Measurements from ENCODE around the gene PLEKHB1. TPM values are rescaled to one million over a fixed set of nuclear protein-coding genes. Genes with fewer than 3 reads are reported as not detected.

The PLEKHB1 gene
- total and polyA plus RNA-seq, 3 donors from 2014 or later: 54.9 to 71.5 (median 62.1) TPM

- no peaks in the 10 kb centered on the region for H3K27me3 ChIP-seq
- TF ChIP-seq POLR2A (IDR thresholded peaks at IDR 0.05): no peak
- no peak for TF ChIP-seq CTCF (IDR thresholded peaks at IDR 0.05)
- H3K36me3 ChIP-seq (ENCODE audit: low read depth, missing control alignments): no peaks in the 10 kb centered on the region
- 50 to 59% methylated on average over 2 of the region's 2 CpGs for WGBS, 2 donors
- no peak for DNase-seq
- H3K27ac ChIP-seq: no peak overlapping the region
- no peaks in the 10 kb centered on the region for H3K4me1 ChIP-seq
- no peak overlapping the region for H3K4me3 ChIP-seq
- intact Hi-C loops (cut with DNase I; ENCODE audit: low total_unique reads): no loop called here
- no peaks in the 10 kb centered on the region for H3K9me3 ChIP-seq
Observed at GRCh38 chr11:73680687-73681086, 34.3 kb downstream of the PLEKHB1 start.

- WGBS, 2 donors: 93 to 95% methylated on average over 4 of the region's 4 CpGs
- no peak overlapping the region for H3K4me3 ChIP-seq
- H3K9me3 ChIP-seq: no peaks in the 10 kb centered on the region
- no peak overlapping the region for H3K27ac ChIP-seq
- TF ChIP-seq POLR2A (IDR thresholded peaks at IDR 0.05): no peak
- no peak for TF ChIP-seq CTCF (IDR thresholded peaks at IDR 0.05)
- H3K36me3 ChIP-seq (ENCODE audit: low read depth, missing control alignments): no peaks in the 10 kb centered on the region
- intact Hi-C loops (cut with DNase I; ENCODE audit: low total_unique reads): no loop called here
- no peaks in the 10 kb centered on the region for H3K27me3 ChIP-seq
- H3K4me1 ChIP-seq: no peaks in the 10 kb centered on the region
- no peak for DNase-seq
Observed at GRCh38 chr11:73693899-73694525, 47.6 kb downstream of the PLEKHB1 start.

- no peak for DNase-seq
- TF ChIP-seq POLR2A (IDR thresholded peaks at IDR 0.05): no peak
- TF ChIP-seq CTCF (IDR thresholded peaks at IDR 0.05): no peak
- Histone ChIP-seq H3K27me3 (no peaks in the 10 kb centered on the region), H3K9me3 (no peaks in the 10 kb centered on the region), H3K4me1 (no peaks in the 10 kb centered on the region), H3K36me3 (ENCODE audit: low read depth, missing control alignments) (no peaks in the 10 kb centered on the region), H3K27ac (no peak overlapping the region), H3K4me3 (no peak overlapping the region)
- intact Hi-C loops (cut with DNase I; ENCODE audit: low total_unique reads): no loop called here
- WGBS, 2 donors: 90 to 100% methylated on average over 1 of the region's 1 CpG
Observed at GRCh38 chr11:73705053-73705452, 58.7 kb downstream of the PLEKHB1 start.

- Histone ChIP-seq H3K36me3 (ENCODE audit: low read depth, missing control alignments) (no peaks in the 10 kb centered on the region), H3K9me3 (no peaks in the 10 kb centered on the region)
- 97 to 98% methylated on average over 3 of the region's 3 CpGs for WGBS, 2 donors
Observed at GRCh38 chr11:73710964-73711363, 64.6 kb downstream of the PLEKHB1 start.

More at GRCh38 chr11:73710964-73711363, 64.6 kb downstream of the PLEKHB1 start:
- DNase-seq: no peak
- Histone ChIP-seq H3K4me3 (no peak overlapping the region), H3K27me3 (no peaks in the 10 kb centered on the region), H3K4me1 (no peaks in the 10 kb centered on the region), H3K27ac (no peak overlapping the region)
- intact Hi-C loops (cut with DNase I; ENCODE audit: low total_unique reads): no loop called here
- TF ChIP-seq POLR2A (IDR thresholded peaks at IDR 0.05) (no peak), CTCF (IDR thresholded peaks at IDR 0.05) (no peak)

Other genes starting within 250 kb of the PLEKHB1 start
- 10 to 100 TPM; 29.8 to 30.2 TPM for gene FAM168A, start 48.5 kb upstream of the PLEKHB1 start, total RNA-seq
- gene FAM168A, start 48.5 kb upstream of the PLEKHB1 start, polyA plus RNA-seq (ENCODE audit: insufficient read depth, low read depth, low replicate concordance): 20.1 TPM
- 100 to 1,000 TPM; 104 to 125 TPM for gene RAB6A, start 114.5 kb downstream of the PLEKHB1 start, total RNA-seq
- 71.2 TPM for gene RAB6A, start 114.5 kb downstream of the PLEKHB1 start, polyA plus RNA-seq (ENCODE audit: insufficient read depth, low read depth, low replicate concordance)
- gene MRPL48, start 141.3 kb downstream of the PLEKHB1 start, total RNA-seq: 10 to 100 TPM in 1 of 2 donors, 1 to 10 TPM in 1; 9.1 to 10.7 TPM
- gene MRPL48, start 141.3 kb downstream of the PLEKHB1 start, polyA plus RNA-seq (ENCODE audit: insufficient read depth, low read depth, low replicate concordance): 16.9 TPM
- gene COA4, start 230.3 kb downstream of the PLEKHB1 start, total RNA-seq: 10 to 100 TPM; 60.5 to 69.4 TPM
- 76.5 TPM for gene COA4, start 230.3 kb downstream of the PLEKHB1 start, polyA plus RNA-seq (ENCODE audit: insufficient read depth, low read depth, low replicate concordance)
- gene PAAF1, start 230.4 kb downstream of the PLEKHB1 start, total RNA-seq: 10 to 100 TPM; 44.0 to 47.6 TPM
- gene PAAF1, start 230.4 kb downstream of the PLEKHB1 start, polyA plus RNA-seq (ENCODE audit: insufficient read depth, low read depth, low replicate concordance): 65.5 TPM

Measured in testis (tissue), 3 donors.